Measurements from ENCODE around the gene STRA6. TPM values are rescaled to one million over a fixed set of nuclear protein-coding genes. Genes with fewer than 3 reads are reported as not detected.

The STRA6 gene
- total RNA-seq, 1 experiment from 2014 or later: 0.84 TPM

DNA sequence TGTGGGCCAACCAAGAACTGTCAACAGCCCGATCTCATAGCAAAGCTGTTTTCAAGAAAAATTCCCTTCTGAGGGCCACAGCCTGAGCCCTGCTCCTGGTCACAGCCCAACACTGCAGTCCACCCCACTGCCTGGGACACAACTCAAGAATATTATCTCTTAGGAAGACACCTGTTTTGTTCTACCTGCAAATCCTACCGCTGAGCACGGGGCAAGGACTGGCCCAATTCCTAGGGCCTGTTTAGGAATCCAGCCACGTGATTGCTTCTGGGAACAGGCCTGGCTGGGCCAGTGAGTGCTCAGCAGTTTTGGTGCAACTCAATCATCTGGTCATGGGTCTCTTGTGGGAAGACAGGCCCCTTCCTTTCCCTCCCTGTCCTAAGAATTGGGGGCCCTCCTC, 63.9 kb downstream of the STRA6 start:
- intact Hi-C loops (cut with micrococcal nuclease; ENCODE audit: unreplicated experiment): no loop called here
- DNase-seq (ENCODE audit: low spot score): no peak
- CTCF ChIA-PET: no interaction called here
- POLR2A ChIA-PET (ENCODE audit: low non-redundant PET): interaction anchor here (0.8 kb wide), 1 partner anchor 18 kb away, joined by 15 read pairs; no protein-coding TSS in a partner anchor
- Histone ChIP-seq H3K27ac (ENCODE audit: low read depth, low read length, poor library complexity, severe bottlenecking) (no peak overlapping the region), H3K27me3 (replicated peaks; ENCODE audit: insufficient read depth, low read depth, low read length, poor library complexity) (no peaks in the 10 kb centered on the region), H3K36me3 (ENCODE audit: insufficient read depth, low read length, poor library complexity, severe bottlenecking) (no peaks in the 10 kb centered on the region), H3K4me1 (ENCODE audit: insufficient read depth, low read length, poor library complexity, severe bottlenecking) (peaks cover 20% of the 10 kb centered on the region), H3K4me3 (ENCODE audit: low read depth, low read length, poor library complexity, severe bottlenecking) (no peak overlapping the region), H3K9me3 (ENCODE audit: low read depth, low read length, poor library complexity, severe bottlenecking) (no peaks in the 10 kb centered on the region)
- no peak for TF ChIP-seq EZH2 (IDR thresholded peaks at IDR 0.05; ENCODE audit: borderline replicate concordance, low read depth, low read length, poor library complexity, severe bottlenecking)
- TF ChIP-seq, protein P1, sequence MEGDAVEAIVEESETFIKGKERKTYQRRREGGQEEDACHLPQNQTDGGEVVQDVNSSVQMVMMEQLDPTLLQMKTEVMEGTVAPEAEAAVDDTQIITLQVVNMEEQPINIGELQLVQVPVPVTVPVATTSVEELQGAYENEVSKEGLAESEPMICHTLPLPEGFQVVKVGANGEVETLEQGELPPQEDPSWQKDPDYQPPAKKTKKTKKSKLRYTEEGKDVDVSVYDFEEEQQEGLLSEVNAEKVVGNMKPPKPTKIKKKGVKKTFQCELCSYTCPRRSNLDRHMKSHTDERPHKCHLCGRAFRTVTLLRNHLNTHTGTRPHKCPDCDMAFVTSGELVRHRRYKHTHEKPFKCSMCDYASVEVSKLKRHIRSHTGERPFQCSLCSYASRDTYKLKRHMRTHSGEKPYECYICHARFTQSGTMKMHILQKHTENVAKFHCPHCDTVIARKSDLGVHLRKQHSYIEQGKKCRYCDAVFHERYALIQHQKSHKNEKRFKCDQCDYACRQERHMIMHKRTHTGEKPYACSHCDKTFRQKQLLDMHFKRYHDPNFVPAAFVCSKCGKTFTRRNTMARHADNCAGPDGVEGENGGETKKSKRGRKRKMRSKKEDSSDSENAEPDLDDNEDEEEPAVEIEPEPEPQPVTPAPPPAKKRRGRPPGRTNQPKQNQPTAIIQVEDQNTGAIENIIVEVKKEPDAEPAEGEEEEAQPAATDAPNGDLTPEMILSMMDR (conservative IDR thresholded peaks at IDR 0.05; ENCODE audit: low read depth, low read length): no peak
- BruUV-seq (replicated peaks): no TSS peak

DNA sequence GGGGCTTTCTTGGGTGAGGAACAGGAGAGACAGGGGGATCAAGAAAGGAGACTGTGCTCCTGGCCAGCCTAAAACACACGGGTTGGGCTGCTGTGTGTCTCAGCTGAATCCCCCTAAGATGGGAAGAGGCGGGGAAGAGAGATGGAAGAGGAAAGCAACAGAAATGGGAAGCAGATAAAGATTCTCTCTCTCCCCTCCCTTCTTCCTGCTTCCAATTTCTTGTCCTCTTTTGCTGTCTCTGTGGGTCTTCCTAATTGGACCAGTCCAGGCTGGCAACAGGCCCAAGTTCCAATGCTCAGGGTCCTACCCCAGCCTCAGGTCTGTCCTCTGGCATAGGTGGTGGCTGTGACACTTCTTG, 65.1 kb downstream of the STRA6 start:
- no peak overlapping the region for H3K27ac ChIP-seq (ENCODE audit: low read depth, low read length, poor library complexity, severe bottlenecking)
- H3K9me3 ChIP-seq (ENCODE audit: low read depth, low read length, poor library complexity, severe bottlenecking): no peaks in the 10 kb centered on the region
- intact Hi-C loops (cut with micrococcal nuclease; ENCODE audit: unreplicated experiment): no loop called here
- TF ChIP-seq, protein P1 (conservative IDR thresholded peaks at IDR 0.05; ENCODE audit: low read depth, low read length): no peak
- TF ChIP-seq EZH2 (IDR thresholded peaks at IDR 0.05; ENCODE audit: borderline replicate concordance, low read depth, low read length, poor library complexity, severe bottlenecking): no peak
- peaks cover 9% of the 10 kb centered on the region for H3K27me3 ChIP-seq (replicated peaks; ENCODE audit: insufficient read depth, low read depth, low read length, poor library complexity)
- no peak overlapping the region for H3K4me3 ChIP-seq (ENCODE audit: low read depth, low read length, poor library complexity, severe bottlenecking)
- no TSS peak for BruUV-seq (replicated peaks)
- DNase-seq (ENCODE audit: low spot score): no peak
- CTCF ChIA-PET: no interaction called here
- peaks cover 20% of the 10 kb centered on the region for H3K4me1 ChIP-seq (ENCODE audit: insufficient read depth, low read length, poor library complexity, severe bottlenecking)
- POLR2A ChIA-PET (ENCODE audit: low non-redundant PET): no interaction called here
- no peaks in the 10 kb centered on the region for H3K36me3 ChIP-seq (ENCODE audit: insufficient read depth, low read length, poor library complexity, severe bottlenecking)

DNA sequence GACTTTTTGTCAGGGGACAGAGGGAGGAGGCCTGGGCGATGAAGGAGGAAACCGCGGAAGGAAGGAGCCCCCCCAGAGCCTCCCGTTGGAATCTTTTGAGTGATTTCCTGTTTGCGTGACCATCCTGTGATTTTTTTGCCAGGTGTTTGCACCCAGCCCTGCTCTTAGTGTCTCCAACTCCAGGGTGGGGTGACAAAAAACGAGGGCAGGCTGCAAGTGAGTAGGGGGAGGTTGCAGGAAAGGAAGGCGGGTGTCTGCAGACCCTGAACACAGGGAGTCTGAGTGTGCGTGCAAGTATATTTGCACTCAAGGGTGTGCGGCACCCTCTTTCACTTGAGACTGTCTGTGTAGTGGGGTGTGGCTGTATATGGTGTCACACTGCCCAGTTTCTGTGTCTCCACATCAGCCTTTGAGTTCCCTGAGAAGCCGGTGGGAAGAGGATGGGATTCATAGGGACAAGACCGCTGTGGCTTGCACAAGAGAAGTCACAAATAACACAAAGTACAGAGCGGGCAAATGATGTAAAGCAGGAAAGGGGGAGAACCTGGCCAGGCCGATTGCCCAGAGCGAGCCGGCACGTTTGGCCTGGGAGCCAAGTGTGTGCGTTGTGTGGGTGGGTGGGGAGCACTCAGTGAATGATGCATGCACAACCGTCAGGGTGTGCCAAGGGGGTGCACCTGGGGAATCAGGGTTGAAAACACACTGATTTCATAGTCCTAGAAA, 65.6 kb downstream of the STRA6 start:
- H3K4me1 ChIP-seq (ENCODE audit: insufficient read depth, low read length, poor library complexity, severe bottlenecking): peaks cover 20% of the 10 kb centered on the region
- H3K36me3 ChIP-seq (ENCODE audit: insufficient read depth, low read length, poor library complexity, severe bottlenecking): no peaks in the 10 kb centered on the region
- intact Hi-C loops (cut with micrococcal nuclease; ENCODE audit: unreplicated experiment): no loop called here
- no TSS peak for BruUV-seq (replicated peaks)
- TF ChIP-seq, protein P1 (conservative IDR thresholded peaks at IDR 0.05; ENCODE audit: low read depth, low read length): no peak
- no peak for TF ChIP-seq EZH2 (IDR thresholded peaks at IDR 0.05; ENCODE audit: borderline replicate concordance, low read depth, low read length, poor library complexity, severe bottlenecking)
- peak; percentile 41 for DNase-seq (ENCODE audit: low spot score)
- peaks cover 15% of the 10 kb centered on the region for H3K27me3 ChIP-seq (replicated peaks; ENCODE audit: insufficient read depth, low read depth, low read length, poor library complexity)
- CTCF ChIA-PET: interaction anchor here (1.1 kb wide), 1 partner anchor 17 kb away, joined by 3 read pairs; no protein-coding TSS in a partner anchor
- peak overlapping the region; percentile 41 for H3K4me3 ChIP-seq (ENCODE audit: low read depth, low read length, poor library complexity, severe bottlenecking)
- H3K9me3 ChIP-seq (ENCODE audit: low read depth, low read length, poor library complexity, severe bottlenecking): no peaks in the 10 kb centered on the region
- no peak overlapping the region for H3K27ac ChIP-seq (ENCODE audit: low read depth, low read length, poor library complexity, severe bottlenecking)
- POLR2A ChIA-PET (ENCODE audit: low non-redundant PET): no interaction called here
